ENCODE measurements around the gene MYO3A.

GRCh38 chr10:26022831-26023230, 88.8 kb downstream of the MYO3A start:
- TF ChIP-seq CTCF (IDR thresholded peaks at IDR 0.05) (no peak), POLR2A (IDR thresholded peaks at IDR 0.05) (no peak), POLR2AphosphoS5 (IDR thresholded peaks at IDR 0.05) (no peak)

Measured in breast epithelium (tissue), 3 donors.